SHP77 treated with DMSO at 0.1 percent for 48 hours (cell line): ENCODE measurements around the gene PODNL1.
"Not testable (repeated sequence)": the region's sequence is repeated elsewhere in the genome, so short reads cannot be mapped to it uniquely, and the experiment has no call there.

Experiments
- DNase-seq: peaks from one replicate; lab custom pipeline; 2025; lab: John Stamatoyannopoulos, UW

PODNL1 gene

DNA sequence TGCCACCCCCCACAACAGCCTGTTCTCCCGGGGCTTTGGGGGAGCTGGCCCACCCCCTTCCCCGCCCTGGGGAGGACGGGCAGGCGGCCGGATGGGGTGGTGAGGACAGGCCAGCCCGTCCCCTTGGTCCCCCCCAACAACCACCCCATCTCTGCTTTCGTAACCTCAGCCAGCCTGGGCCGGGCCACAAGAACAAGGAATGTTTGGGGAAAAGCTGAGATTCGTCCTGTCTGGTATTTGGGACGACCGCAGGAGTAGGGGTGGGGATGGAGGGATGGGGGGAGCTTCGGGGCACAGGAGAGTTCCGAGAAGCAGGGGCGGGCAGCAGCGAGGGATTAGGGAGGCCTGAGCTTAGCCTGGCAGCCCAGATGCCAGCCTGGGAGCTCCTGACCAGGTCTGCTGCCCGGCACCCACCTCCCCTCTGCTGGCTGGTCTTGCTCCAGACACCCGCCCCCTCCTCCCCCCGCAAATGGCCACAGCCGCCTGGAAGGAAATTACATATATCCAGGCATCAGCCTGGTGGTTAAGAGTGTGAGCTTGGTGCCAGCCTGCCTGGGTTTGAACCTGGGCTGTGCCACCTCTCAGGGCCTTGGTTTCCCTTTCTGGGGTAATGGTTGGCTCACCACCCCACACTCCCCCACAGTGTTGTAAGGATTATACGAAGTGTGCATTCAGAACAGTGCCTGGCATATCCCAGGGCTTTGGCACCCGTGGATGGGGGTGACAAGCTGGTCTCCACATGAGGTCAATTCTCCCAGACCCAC lies at the start of gene PODNL1:
Gene PODNL1, minus strand, starts transcription at position 117 of the 764 bp plus-strand sequence. CDS start 236 bp downstream, outside the sequence.
- no peak for DNase-seq

DNA sequence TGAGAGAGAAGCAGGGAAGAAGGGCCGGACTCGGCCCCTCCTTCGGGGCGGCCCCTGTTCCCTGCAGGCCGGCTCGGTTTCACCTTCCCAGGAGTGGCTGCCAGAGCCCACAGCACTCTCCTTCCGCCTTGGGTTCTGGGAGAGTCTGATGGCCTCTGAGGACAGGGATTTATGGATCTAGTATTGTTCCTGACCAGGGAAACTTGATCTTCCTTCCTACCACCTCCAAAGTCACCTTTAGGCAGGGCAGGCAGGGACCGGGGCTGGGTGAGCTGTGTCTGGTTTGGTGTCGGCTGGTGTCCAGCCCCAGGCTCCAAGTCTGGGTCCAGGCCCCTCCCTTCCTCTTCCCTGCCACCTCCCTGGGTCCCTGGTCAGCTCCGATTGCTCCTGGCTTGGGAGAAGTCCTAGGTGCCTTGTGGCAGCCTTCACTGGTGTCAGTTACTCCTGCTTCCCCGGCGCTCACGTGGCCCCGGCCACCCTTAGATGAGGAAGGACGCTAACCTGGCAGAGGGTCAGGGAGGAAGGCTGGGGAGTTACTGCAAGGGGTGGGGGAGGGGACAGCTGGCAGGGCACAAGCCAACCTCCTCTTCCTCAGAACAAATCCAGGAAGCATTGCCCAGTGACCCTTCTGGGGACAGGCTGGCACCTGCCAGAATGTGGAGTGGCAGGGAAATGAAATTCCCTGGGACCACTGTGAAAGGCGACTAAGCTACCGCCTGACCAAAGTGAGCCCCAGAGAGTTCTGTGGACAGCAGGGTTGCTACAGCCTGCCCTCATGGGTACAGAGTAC lies 49.1 kb upstream of the PODNL1 start:
- DNase-seq, result no peak

- peak; percentile 58 for DNase-seq
Measured at GRCh38 chr19:13986348-13986904, 48.2 kb upstream of the PODNL1 start.

GRCh38 chr19:13985771-13986347 lies 47.6 kb upstream of the PODNL1 start:
- no peak for DNase-seq

GRCh38 chr19:13984875-13985741 lies 46.9 kb upstream of the PODNL1 start:
- no peak for DNase-seq

GRCh38 chr19:13984186-13984585 lies 46.0 kb upstream of the PODNL1 start:
- DNase-seq, result no peak

- DNase-seq, result no peak
Measured at GRCh38 chr19:13983213-13983889, 45.1 kb upstream of the PODNL1 start.

GRCh38 chr19:13982773-13983172 lies 44.6 kb upstream of the PODNL1 start:
- no peak for DNase-seq

DNA sequence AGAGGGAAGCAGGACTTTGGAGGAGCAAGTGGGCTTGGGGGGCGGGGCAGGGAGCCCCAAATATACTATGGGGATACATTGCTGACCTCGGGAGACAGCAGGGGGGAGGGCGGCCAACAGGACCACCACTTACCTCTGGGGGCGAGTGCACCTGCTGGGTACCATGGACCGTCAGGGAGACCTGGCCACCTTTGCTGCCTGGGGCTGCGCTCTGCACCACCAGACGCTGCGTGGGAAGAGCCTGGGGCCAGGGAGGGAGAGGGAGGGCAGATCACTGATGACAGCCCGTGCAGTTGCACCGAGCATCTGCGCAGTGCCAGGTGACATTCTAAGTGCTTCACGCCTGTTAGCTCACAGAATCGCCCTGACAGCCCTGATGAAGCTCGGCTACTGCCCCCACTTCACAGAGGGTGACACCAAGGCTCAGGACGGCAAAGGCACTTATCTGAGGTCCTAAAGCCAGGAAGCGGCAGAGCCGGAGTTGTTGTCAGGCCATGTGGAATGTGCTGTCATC lies 43.8 kb upstream of the PODNL1 start:
- no peak for DNase-seq

DNA sequence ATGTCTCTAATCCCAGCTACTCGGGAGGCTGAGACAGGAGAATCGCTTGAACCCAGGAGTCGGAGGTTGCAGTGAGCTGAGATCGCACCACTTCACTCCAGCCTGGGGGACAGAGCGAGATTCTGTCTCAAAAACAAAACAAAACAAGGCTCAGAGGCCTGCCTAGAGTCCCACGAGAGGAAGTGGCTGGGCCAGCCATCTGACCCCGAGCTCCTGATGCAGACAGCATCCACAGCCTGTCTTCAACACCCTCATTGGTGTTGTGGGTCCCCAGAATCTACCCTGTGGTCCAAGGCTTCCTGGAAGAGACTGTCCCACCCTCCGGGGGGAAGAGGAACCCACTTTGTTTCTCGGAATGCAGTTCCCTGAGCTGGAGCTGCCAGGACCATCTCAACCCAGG lies 43.2 kb upstream of the PODNL1 start:
- no peak for DNase-seq

DNA sequence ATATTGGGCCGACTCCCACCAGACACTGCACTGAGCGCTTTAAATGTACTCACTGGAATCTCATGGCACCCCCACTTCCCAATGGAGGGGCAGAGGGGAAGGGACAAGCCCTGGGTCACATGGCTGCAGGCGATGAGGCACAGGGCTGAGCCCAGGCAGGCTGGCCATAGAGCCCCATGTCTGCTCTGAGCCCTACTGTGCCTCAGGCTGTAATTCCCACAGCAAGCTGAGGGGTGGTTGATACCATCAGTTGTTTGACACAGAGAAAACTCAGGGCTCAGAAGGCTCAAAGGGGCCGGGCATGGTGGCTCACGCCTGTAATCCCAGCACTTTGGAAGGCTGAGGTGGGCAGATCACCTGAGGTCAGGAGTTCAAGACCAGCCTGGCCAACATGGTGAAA lies 42.8 kb upstream of the PODNL1 start:
- DNase-seq, result no peak

DNA sequence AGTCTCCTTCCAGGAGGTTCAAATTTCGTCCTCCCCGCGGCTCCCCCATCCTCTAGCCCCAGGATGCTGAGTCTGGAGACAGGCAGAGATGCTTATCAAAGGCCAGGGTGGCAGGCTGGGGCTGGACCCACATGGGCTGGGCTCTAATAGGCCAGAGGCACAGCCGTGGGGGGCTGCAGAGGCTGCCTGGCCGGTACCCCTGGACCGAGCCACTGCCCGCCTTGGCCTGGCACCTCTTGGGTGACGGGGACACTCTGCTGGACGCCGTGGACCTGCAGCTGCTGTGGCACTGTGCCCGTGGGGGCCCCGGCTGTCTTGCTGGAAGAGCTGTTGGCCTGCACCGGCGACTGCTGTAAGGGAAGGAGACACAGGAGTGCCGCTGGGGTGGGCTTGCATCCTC lies 42.1 kb upstream of the PODNL1 start:
- no peak for DNase-seq

- DNase-seq, result no peak
Measured at GRCh38 chr19:13979686-13980085, 41.5 kb upstream of the PODNL1 start.

DNA sequence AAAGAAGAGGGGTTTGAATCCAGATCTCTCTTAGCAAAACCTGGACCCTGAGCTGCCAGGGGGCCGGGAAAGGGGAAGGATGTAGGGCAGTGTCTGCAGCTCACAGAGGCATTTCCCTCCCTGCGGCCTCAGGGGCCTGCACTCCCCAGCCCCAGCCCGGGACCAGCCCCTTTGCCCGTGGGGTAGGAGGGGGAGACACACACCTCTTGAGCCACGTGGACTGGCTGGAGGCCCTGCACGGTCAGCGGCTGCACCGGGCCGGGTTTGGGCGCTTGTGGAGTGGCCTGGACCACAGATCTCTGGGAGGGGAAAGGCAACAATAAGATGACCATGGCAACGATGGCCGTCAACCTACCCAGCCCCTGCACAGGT lies 41.0 kb upstream of the PODNL1 start:
- no peak for DNase-seq

GRCh38 chr19:13978351-13979243 lies 40.4 kb upstream of the PODNL1 start:
- no peak for DNase-seq

- DNase-seq, result no peak
Measured at GRCh38 chr19:13977803-13978202, 39.6 kb upstream of the PODNL1 start.

DNA sequence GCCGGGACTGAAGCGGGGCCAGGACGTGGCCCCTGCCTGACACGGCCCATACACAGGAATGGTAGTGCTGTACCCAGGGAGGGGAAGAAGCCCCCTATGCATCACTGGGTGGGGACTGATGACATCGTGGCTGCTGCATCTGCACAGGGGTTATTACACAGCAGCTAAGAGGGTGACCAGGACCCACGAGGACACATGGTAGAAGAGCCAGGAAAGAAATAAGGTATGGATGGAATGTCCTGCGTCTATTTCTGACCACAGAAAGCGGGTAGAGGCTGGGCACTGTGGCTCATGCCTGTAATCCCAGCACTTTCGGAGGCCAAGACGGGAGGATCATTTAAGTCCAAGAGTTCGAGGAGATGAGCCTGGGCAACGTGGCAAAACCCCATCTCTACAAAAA lies 38.2 kb upstream of the PODNL1 start:
- DNase-seq, result no peak

DNA sequence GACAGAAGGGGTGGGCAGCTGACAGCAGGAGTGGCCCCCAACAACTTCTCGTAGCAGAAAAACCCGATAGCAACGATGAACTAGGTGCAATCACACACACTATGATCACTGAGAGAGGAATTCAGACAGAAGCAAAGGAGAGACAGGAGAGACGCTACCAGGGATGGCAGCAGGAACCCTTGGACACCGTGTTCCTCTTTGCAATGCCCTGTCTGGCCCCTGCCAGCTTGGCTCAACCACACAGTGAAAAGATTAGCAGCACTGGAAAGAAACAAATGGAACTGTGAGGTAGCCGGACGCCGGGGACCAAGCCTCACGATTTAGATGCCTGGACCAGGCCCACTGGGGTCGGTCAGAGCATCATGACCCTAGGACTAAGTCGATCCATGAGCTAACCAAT lies 37.7 kb upstream of the PODNL1 start:
- DNase-seq, result no peak

DNA sequence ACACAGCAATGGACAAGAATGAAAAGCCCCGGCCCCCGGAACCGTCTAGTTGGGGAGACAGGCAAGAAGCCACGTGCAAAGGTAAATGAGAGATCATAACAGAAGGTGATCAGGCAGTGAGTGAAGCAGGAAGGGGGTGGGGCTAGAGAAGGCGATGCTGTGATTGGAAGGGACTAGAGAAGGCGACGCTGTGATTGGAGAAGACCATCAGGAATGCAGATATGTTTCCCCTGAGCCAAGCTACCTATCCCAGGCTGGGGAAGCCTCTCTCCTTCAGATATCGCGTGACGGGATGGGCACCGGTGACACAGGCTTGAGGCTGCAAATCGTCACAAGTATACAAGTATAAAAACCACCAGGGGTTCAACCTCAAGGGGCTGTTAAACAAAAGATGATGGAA lies 35.9 kb upstream of the PODNL1 start:
- peak; percentile 0 for DNase-seq

- DNase-seq, result not testable (repeated sequence)
Measured at GRCh38 chr19:13973479-13973878, 35.3 kb upstream of the PODNL1 start.
